ENCODE measurements around the gene DDX31. TPM values are rescaled to one million over a fixed set of nuclear protein-coding genes. Genes with fewer than 3 reads are reported as not detected.
A peak's percentile ranks its signal among the peaks of the same experiment; 100 is the strongest.

The DDX31 gene
- total RNA-seq, 2 experiments from 2014 or later: 29.4 to 29.9 TPM

DNA sequence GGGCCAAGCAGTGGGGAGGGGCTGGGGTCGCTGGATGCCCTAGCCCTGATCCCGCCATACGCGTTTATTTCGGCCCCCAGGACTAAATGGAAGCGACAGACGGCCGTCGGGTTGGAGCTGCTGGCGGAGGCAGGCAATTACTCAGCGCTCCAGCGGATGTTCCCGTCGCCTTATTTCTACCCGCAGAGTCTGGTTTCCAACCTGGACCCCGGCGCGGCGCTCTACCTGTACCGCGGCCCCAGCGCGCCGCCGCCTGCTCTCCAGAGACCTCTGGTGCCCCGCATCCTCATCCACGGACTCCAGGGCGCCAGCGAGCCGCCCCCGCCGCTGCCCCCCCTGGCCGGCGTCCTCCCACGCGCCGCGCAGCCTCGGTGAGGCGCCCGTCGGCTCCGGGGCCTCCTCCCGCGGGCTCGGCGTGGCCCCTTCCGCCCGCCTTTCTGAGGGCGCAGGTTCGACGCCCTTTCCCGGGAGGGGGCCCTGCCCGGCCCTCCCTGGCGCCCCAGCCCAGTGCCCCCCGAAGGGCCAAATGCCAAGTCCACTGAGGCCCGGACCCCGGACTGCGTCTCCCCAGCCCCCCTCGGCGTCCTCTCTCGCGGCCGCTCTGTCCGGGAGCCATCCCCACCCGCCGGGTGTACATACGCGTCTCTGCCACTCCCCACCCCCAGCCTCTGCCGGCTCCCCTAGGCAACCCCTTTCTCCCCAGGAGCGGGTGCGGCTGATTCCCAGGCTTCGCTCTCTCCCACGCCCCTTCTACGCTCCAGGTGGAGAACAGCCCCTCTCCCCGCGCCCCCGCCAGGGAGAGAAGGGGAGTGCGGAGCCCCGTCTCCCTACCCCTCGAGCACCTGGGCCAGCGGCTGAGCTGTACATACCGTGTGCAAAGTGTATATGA, 80.4 kb downstream of the DDX31 start:
- Mint-ChIP-seq H3K4me3 (no peak overlapping the region), H3K4me1 (peaks cover 8% of the 10 kb centered on the region), H3K27me3 (peaks cover 80% of the 10 kb centered on the region), H3K9me3 (no peaks in the 10 kb centered on the region), H3K27ac (no peak overlapping the region), H3K36me3 (peaks cover 13% of the 10 kb centered on the region)
- no peak for DNase-seq

- DNase-seq: no peak
- Mint-ChIP-seq H3K4me1 (peaks cover 8% of the 10 kb centered on the region), H3K27ac (no peak overlapping the region), H3K4me3 (no peak overlapping the region), H3K9me3 (no peaks in the 10 kb centered on the region), H3K36me3 (peaks cover 8% of the 10 kb centered on the region), H3K27me3 (peaks cover 88% of the 10 kb centered on the region)
These were observed 81.2 kb downstream of the DDX31 start for GRCh38 chr9:132588501-132589147.

DNA sequence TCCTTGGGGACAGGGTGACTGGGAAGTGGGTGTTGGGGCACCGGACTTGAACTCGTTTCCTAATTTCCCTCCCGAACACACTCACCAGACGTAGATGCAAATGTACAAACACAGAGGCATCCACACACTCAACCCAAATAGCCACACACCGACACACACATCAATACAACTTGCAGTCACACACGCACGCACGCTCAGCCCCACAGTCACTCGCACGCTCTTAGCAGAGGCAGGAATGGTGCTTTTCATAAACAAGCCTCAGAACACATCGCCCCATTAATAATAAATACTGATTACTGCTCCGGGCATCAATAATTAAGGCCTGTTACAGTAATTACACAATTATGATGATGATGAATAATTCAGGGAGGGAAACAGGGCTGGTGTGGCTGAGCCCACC, 81.7 kb downstream of the DDX31 start:
- peaks cover 3% of the 10 kb centered on the region for H3K36me3 Mint-ChIP-seq

DNA sequence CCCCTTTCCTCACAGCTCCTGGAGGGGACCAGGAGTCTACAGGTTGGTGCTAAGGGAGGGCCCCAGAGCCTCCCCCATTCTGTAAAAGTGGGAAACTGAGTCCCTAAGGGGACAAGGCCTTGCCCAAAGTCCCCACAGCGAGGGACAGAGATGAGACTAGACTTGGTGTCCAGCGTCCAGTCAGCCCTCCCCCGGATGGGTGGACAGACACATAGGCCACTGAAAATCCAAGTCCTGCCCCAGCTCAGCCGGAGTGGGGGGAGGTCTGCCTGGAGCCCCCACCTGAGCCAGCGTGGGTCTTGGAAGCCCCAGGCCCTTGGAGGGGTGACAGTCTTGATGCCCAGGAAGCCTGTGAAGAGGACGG, 82.2 kb downstream of the DDX31 start:
- H3K4me3 Mint-ChIP-seq: no peak overlapping the region
- H3K27me3 Mint-ChIP-seq: peaks cover 96% of the 10 kb centered on the region
- no peak overlapping the region for H3K27ac Mint-ChIP-seq
- DNase-seq: no peak
- H3K36me3 Mint-ChIP-seq: peaks cover 3% of the 10 kb centered on the region
- no peaks in the 10 kb centered on the region for H3K9me3 Mint-ChIP-seq
- peaks cover 8% of the 10 kb centered on the region for H3K4me1 Mint-ChIP-seq

More for the DNA sequence above, 81.7 kb downstream of the DDX31 start:
- peaks cover 93% of the 10 kb centered on the region for H3K27me3 Mint-ChIP-seq
- DNase-seq: no peak
- no peak overlapping the region for H3K27ac Mint-ChIP-seq
- H3K4me1 Mint-ChIP-seq: peaks cover 8% of the 10 kb centered on the region
- no peak overlapping the region for H3K4me3 Mint-ChIP-seq
- no peaks in the 10 kb centered on the region for H3K9me3 Mint-ChIP-seq

GRCh38 chr9:132586830-132587591, 82.8 kb downstream of the DDX31 start:
- no peaks in the 10 kb centered on the region for H3K9me3 Mint-ChIP-seq
- peaks cover 8% of the 10 kb centered on the region for H3K4me1 Mint-ChIP-seq
- H3K27me3 Mint-ChIP-seq: peaks cover 96% of the 10 kb centered on the region
- no peak for DNase-seq
- no peaks in the 10 kb centered on the region for H3K36me3 Mint-ChIP-seq
- H3K27ac Mint-ChIP-seq: no peak overlapping the region
- no peak overlapping the region for H3K4me3 Mint-ChIP-seq

DNA sequence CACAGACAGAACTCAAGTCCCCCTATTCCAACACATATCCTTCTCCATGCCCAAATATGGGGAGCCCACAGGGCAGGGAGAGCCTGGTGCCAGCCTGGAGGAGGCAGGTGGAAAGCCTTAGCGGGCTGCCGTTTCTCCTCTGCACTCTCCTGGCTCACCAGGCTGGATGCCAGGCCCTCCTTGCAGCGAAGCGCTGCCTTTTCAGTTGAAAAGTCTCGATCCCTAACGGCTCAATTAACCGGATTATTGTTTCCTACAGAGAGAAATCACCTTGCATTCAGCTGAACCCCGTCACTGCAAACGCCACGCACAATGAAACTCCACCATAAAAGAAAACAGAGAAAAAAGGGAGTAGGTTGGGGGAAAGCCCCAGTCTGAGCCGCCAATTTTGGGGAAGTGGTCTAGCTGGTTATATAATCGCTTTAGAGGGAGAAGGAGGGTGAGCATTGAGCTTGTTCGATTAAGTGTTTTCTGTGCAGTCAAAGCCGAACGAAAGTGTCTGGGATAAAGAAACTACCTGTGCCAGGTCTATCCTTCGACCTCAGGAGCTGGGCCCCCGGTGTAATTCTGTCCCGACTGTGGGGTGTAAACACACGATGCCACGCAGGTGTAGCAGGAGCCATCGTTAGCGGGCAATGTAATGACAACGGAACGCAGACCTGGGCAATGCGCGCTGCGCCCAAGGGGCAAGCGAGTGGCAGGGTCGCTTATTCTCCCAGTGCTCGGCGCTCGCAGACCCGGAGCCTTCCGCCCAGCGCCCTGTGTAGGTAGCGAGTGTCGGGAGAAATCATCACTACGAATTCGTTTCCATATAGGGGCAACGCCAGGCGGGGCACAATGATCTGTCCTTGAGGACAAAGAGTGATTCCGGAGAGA, 83.6 kb downstream of the DDX31 start:
- H3K36me3 Mint-ChIP-seq: no peaks in the 10 kb centered on the region
- no peaks in the 10 kb centered on the region for H3K9me3 Mint-ChIP-seq
- H3K4me3 Mint-ChIP-seq: no peak overlapping the region
- H3K27me3 Mint-ChIP-seq: peaks cover 96% of the 10 kb centered on the region
- DNase-seq: no peak
- H3K27ac Mint-ChIP-seq: no peak overlapping the region
- peaks cover 14% of the 10 kb centered on the region for H3K4me1 Mint-ChIP-seq

- Mint-ChIP-seq H3K4me3 (no peak overlapping the region), H3K27ac (no peak overlapping the region), H3K9me3 (no peaks in the 10 kb centered on the region), H3K27me3 (peaks cover 95% of the 10 kb centered on the region), H3K4me1 (peaks cover 15% of the 10 kb centered on the region), H3K36me3 (no peaks in the 10 kb centered on the region)
- no peak for DNase-seq
These were observed 84.9 kb downstream of the DDX31 start for GRCh38 chr9:132584601-132585560.

DNA sequence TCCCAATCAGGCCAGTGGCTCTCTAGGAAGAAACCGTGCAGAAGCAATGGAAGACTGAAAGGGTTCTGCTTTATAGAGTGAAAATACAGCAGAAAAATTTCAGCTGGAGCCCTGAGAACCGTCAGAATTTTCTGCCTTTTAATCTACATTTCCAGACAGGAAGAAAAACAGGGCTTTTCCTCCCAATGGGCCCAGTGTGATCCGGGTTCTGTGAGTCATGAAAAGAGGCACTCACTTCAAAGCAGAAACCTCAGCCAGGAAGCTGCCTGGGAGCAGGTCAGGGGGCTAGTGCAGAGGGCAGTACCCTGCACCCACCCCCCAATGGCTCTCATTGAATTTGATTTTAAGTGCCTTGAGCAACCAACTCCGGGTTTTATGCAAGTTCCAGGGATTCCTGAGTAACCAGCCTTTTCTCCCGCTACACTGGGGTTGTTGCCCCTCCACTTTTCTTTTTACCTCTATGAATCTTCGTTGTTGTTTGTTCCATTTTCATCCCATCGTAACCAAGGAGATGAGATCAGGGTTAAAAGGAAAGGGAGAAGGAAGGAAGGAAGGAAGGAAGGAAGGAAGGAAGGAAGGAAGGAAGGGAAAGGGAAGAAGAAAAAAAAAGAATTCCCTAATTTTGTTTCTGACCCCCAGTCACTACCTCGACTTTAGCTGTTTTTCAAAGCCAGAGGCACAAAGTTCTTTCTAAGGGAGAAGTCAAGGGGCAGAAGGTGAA, 86.0 kb downstream of the DDX31 start:
- no peak for DNase-seq
- Mint-ChIP-seq H3K36me3 (no peaks in the 10 kb centered on the region), H3K27me3 (peaks cover 98% of the 10 kb centered on the region), H3K9me3 (no peaks in the 10 kb centered on the region), H3K27ac (no peak overlapping the region), H3K4me3 (no peak overlapping the region), H3K4me1 (peaks cover 15% of the 10 kb centered on the region)

DNA sequence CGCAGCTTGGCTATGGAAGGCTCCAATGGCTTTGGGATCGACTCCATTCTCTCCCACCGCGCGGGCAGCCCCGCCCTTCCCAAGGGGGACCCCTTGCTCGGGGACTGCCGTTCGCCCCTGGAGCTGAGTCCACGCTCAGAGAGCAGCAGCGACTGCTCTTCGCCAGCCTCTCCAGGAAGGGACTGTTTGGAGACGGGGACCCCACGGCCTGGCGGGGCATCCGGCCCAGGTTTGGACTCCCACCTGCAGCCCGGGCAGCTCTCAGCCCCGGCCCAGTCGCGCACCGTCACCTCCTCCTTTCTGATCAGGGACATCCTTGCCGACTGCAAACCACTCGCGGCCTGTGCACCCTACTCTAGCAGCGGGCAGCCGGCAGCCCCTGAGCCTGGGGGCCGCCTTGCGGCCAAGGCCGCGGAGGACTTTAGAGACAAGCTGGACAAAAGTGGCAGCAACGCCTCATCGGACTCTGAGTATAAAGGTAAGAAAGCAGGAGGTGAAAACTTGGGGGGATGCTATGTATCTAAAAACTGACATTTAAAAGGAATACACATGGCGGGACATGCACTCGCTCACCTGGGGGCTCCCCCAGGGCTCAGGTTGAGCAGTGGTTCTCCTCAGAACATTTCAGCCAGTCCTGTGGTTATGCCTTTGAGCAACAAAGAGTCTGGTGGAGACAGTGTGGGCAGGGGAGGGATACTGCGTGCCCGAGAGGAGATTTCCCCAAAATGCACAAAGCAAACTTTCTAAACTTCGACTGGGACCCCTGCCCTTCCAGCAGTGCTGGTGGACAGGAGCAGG, 86.8 kb downstream of the DDX31 start:
- no peaks in the 10 kb centered on the region for H3K9me3 Mint-ChIP-seq
- H3K4me3 Mint-ChIP-seq: no peak overlapping the region
- no peaks in the 10 kb centered on the region for H3K36me3 Mint-ChIP-seq
- H3K4me1 Mint-ChIP-seq: peaks cover 15% of the 10 kb centered on the region
- peaks cover 98% of the 10 kb centered on the region for H3K27me3 Mint-ChIP-seq
- H3K27ac Mint-ChIP-seq: no peak overlapping the region
- no peak for DNase-seq

DNA sequence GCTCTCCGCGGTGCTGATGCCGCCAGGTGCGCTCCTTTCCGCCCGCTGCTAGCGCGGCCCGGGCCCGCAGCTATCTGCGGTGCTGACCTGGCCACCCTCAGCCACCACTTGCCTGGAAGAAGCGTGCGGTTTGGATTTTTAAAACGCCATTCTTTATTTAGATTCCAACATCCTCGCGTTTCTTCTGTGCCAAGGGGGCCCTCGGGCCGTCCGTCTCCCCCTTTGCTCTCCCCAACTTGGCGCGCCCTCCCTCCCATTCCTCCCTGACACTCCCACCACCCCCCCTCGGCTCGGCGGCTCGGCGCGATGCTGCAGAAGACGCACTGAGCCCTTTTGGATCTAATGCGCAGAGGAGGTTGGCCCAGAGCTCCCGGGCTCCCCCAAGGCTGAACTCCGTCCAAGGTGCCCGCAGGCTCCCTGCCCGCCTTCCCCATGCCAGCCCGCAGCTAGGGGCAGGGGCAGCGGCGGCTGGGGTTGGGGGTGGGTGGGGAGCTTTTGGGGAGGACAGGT, 87.5 kb downstream of the DDX31 start, which contains the start of gene BARHL1:
Gene BARHL1 (plus strand): TSS at position 331 of the 510 bp plus-strand sequence. CDS start 192 bp downstream, outside the sequence.
- Mint-ChIP-seq H3K27ac (peak within 1 kb of the TSS; percentile 46), H3K36me3 (no peaks in the 10 kb centered on the region), H3K9me3 (no peaks in the 10 kb centered on the region), H3K27me3 (peaks cover 98% of the 10 kb centered on the region), H3K4me3 (peak within 1 kb of the TSS; percentile 71), H3K4me1 (peaks cover 15% of the 10 kb centered on the region)
- no peak for DNase-seq

DNA sequence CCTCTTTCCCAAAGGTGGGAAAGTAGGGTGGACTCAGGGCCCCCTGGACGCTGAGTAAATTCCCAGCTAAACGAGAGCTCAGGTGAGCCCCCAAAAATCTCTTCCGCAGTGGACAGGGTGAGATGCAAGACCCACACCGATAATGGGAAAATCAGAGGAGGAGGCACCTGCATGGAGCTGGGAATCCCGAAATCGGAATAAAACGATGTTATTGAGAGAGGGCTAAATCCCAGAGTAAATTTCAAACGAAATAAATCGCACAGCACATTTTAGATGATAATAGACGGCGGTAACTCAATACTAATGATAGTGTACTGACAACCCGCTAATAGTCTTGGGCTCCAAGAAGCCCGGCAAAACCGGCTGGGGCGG, 90.4 kb downstream of the DDX31 start:
- H3K36me3 Mint-ChIP-seq: no peaks in the 10 kb centered on the region
- peaks cover 7% of the 10 kb centered on the region for H3K4me1 Mint-ChIP-seq
- no peak overlapping the region for H3K27ac Mint-ChIP-seq
- no peaks in the 10 kb centered on the region for H3K9me3 Mint-ChIP-seq
- DNase-seq: no peak
- H3K27me3 Mint-ChIP-seq: peaks cover 94% of the 10 kb centered on the region
- H3K4me3 Mint-ChIP-seq: no peak overlapping the region

- Mint-ChIP-seq H3K4me3 (no peak overlapping the region), H3K9me3 (no peaks in the 10 kb centered on the region), H3K4me1 (peaks cover 7% of the 10 kb centered on the region), H3K27ac (no peak overlapping the region), H3K27me3 (peaks cover 91% of the 10 kb centered on the region), H3K36me3 (no peaks in the 10 kb centered on the region)
- no peak for DNase-seq
These were observed 91.3 kb downstream of the DDX31 start for GRCh38 chr9:132578367-132578932.
